Osteocyte (in vitro differentiated cells): Measurements from ENCODE around the gene BRICD5. TPM values are rescaled to one million over a fixed set of nuclear protein-coding genes. Genes with fewer than 3 reads are reported as not detected.

ENCODE experiments used
- DNase-seq: peaks from one replicate; pipeline ENCODE4 v3.0.0; 2021; ENCODE audit warnings: mixed read lengths; ENCODE audit not compliant: unreplicated experiment; ENCODE audit errors: extremely low spot score
- H3K27ac Mint-ChIP-seq: one replicate; pipeline ENCODE4 v1.8.0; 2021; ENCODE audit warnings: mild to moderate bottlenecking, mixed read lengths; ENCODE audit not compliant: unreplicated experiment
- H3K27me3 Mint-ChIP-seq: one replicate; pipeline ENCODE4 v1.8.0; 2021; ENCODE audit warnings: mixed read lengths; ENCODE audit not compliant: unreplicated experiment
- H3K36me3 Mint-ChIP-seq: one replicate; pipeline ENCODE4 v1.8.0; 2021; ENCODE audit warnings: mixed read lengths; ENCODE audit not compliant: unreplicated experiment
- H3K4me1 Mint-ChIP-seq: one replicate; pipeline ENCODE4 v1.8.0; 2021; ENCODE audit warnings: mixed read lengths; ENCODE audit not compliant: unreplicated experiment
- H3K4me3 Mint-ChIP-seq: one replicate; pipeline ENCODE4 v1.8.0; 2021; ENCODE audit warnings: mild to moderate bottlenecking, moderate library complexity, mixed read lengths; ENCODE audit not compliant: unreplicated experiment
- H3K9me3 Mint-ChIP-seq: one replicate; pipeline ENCODE4 v1.8.0; 2021; ENCODE audit warnings: mixed read lengths; ENCODE audit not compliant: unreplicated experiment
- total RNA-seq: library from RNA; stranded (reverse); gene quantifications from 2 replicates; pipeline ENCODE4 v1.2.1, GENCODE V29; 2021
- TF ChIP-seq, protein P1 (sequence below): fragments of 200-600 bp; sonication (generic); IDR thresholded peaks from 2 replicates; pipeline ENCODE4 v1.5.0; 2021; ENCODE audit warnings: antibody characterized with exemption, mild to moderate bottlenecking, moderate library complexity

BRICD5 gene
- total RNA-seq, 1 donor from 2014 or later = 6.6 TPM

- Mint-ChIP-seq H3K27me3 (no peaks in the 10 kb centered on the region), H3K4me3 (no peak overlapping the region), H3K36me3 (peaks cover 35% of the 10 kb centered on the region), H3K27ac (peak overlapping the region; percentile 69), H3K4me1 (peaks cover 20% of the 10 kb centered on the region), H3K9me3 (no peaks in the 10 kb centered on the region)
- TF ChIP-seq, protein P1, sequence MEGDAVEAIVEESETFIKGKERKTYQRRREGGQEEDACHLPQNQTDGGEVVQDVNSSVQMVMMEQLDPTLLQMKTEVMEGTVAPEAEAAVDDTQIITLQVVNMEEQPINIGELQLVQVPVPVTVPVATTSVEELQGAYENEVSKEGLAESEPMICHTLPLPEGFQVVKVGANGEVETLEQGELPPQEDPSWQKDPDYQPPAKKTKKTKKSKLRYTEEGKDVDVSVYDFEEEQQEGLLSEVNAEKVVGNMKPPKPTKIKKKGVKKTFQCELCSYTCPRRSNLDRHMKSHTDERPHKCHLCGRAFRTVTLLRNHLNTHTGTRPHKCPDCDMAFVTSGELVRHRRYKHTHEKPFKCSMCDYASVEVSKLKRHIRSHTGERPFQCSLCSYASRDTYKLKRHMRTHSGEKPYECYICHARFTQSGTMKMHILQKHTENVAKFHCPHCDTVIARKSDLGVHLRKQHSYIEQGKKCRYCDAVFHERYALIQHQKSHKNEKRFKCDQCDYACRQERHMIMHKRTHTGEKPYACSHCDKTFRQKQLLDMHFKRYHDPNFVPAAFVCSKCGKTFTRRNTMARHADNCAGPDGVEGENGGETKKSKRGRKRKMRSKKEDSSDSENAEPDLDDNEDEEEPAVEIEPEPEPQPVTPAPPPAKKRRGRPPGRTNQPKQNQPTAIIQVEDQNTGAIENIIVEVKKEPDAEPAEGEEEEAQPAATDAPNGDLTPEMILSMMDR = no peak
- DNase-seq = no peak
Measured at GRCh38 chr16:2253293-2253692, 42.6 kb upstream of the BRICD5 start.

DNA sequence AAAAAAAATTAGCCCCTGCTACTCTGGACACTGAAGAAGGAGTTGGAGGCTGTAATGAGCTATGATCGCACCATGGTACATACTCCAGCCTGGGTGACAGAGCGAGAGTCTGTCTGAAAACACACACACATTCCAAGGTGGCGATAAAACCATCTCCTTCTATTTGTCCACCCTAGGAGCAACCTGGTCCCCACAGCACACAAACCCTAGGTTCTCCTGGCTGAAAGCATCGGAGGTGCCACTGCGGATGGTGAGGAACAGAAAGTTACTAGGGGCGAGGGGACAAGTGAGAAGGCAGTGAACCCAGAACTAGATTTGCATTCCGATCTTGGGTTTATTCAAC, 42.1 kb upstream of the BRICD5 start:
- H3K27me3 Mint-ChIP-seq = no peaks in the 10 kb centered on the region
- no peak overlapping the region for H3K4me3 Mint-ChIP-seq
- no peak for DNase-seq
- TF ChIP-seq, protein P1 = no peak
- H3K36me3 Mint-ChIP-seq = peaks cover 34% of the 10 kb centered on the region
- H3K4me1 Mint-ChIP-seq = peaks cover 20% of the 10 kb centered on the region
- H3K27ac Mint-ChIP-seq = peak overlapping the region; percentile 69
- no peaks in the 10 kb centered on the region for H3K9me3 Mint-ChIP-seq

DNA sequence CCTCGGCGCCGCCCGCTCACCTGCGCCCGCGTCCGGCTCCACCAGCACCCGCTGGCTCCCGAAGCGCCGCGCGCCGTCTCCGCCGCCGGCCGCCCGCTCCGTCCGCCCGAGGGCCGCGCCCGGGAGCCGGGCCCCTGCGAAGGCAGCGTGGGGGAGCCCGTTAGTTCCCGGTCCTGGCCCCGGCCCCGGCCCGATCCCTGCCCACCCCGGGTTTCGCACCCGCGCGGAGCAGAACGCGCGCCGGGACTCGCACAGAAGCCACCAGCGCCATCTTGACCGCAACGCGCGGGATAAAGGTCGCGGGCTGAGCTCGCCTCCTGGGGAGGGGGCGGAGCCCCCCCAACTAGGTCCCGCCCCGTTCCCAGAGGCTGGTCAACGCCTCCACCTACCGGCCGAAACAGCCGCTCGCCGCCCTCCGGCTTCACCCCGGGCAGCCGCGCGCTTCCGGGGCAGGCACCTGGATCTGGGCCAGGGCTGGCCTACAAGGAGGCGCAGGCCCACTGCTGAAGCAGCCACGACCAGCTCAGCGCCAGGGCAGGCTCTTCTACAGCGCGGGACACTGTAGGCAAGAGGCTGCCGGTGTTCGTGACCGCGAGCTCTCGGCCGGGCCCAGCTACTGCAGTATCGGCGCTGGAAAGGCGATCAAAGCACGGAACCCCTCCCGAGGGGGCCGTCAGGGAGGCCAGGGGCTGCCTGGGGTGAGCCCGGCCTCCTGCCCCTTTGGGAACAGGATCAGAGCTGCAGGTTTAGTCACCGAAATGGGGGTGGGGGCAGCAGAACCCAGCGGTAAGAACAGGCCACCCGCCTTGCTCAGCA, 40.8 kb upstream of the BRICD5 start, which contains the start of gene ECI1:
ECI1 (minus strand) TSS at position 292 of the 816 bp plus-strand sequence; CDS start at position 271, 21 bp downstream.
- H3K4me3 Mint-ChIP-seq = peak within 1 kb of the TSS; percentile 87
- peak; percentile 97 for DNase-seq
- H3K27ac Mint-ChIP-seq = peak within 1 kb of the TSS; percentile 84
- H3K9me3 Mint-ChIP-seq = no peaks in the 10 kb centered on the region
- peaks cover 20% of the 10 kb centered on the region for H3K4me1 Mint-ChIP-seq
- TF ChIP-seq, protein P1 = peak; percentile 79
- peaks cover 28% of the 10 kb centered on the region for H3K36me3 Mint-ChIP-seq
- no peaks in the 10 kb centered on the region for H3K27me3 Mint-ChIP-seq

DNA sequence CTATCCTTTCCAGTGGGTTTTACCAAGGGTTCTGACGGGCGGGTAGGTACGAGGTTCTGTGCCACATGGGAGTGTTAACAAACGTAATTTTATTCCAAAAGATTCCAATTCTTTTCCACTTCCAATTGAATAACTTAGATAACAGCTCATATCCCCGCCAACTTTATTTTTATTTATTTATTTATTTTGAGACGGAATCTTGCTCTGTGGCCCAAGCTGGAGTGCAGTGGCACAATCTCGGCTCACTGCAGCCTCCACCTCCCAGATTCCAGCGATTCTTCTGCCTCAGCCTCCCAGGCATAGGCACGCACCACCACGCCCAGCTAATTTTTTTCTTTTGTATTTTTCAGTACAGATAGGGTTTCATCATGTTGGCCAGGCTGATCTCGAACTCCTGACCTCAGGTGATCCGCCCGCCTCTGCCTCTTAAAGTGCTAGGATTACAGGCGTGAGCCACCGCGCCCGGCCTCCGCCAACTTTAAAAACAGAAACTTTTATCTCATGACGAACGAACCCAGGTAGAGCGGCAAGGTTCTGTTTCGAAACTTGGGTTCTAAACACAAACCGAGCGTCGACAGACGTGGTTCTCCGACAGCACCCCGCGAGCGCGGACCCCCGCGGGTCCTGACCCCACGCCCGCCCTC, 40.1 kb upstream of the BRICD5 start:
- TF ChIP-seq, protein P1 = no peak
- DNase-seq = no peak
- Mint-ChIP-seq H3K36me3 (peaks cover 24% of the 10 kb centered on the region), H3K27me3 (no peaks in the 10 kb centered on the region), H3K27ac (peak overlapping the region; percentile 84), H3K9me3 (no peaks in the 10 kb centered on the region), H3K4me3 (peak overlapping the region; percentile 87), H3K4me1 (peaks cover 15% of the 10 kb centered on the region)

DNA sequence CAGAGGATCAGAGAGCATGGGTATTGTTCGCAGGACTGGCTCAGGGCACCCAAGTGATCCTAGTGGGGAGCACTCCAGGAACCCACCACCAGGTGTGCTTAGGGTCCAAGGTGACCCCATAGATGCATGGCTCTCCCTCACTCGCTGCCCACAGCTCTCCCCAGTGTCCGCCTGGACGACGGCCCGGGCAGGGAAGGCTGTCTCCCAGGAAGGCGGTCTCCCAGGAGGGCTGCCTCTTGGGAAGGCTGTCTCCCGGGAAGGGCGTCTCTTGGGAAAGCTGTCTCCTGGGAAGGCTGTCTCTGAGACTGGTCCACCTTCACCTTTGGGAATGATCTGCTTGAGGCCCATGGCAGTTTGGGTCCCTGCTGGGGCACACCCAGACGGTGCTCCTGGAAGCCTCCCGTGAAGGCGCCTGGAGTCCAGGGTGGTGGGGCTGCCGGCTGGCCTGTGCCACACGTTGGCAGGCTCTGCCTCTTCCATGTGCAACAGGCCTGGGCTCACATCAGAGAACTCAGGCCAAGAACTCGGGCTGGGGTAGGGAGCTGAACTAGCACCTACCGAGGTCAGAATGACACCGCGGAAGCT, 35.7 kb upstream of the BRICD5 start:
- Mint-ChIP-seq H3K36me3 (peaks cover 14% of the 10 kb centered on the region), H3K4me1 (peaks cover 11% of the 10 kb centered on the region), H3K27me3 (no peaks in the 10 kb centered on the region), H3K9me3 (no peaks in the 10 kb centered on the region), H3K27ac (no peak overlapping the region), H3K4me3 (no peak overlapping the region)
- no peak for DNase-seq
- TF ChIP-seq, protein P1 = no peak
